K562 (cell line): ENCODE measurements around the gene FAM81B. TPM values are rescaled to one million over a fixed set of nuclear protein-coding genes. Genes with fewer than 3 reads are reported as not detected.

Experiments
- ATAC-seq: fragments of 200-7000 bp; cut with Tn5 transposase; 3 replicates; pipeline ENCODE4 v1.9.1; 2020; ENCODE audit warnings: moderate library complexity
- BruUV-seq: library from RNA; stranded (reverse); fragments of 400-500 nt; replicated peaks from 2 replicates; lab custom pipeline; 2021; lab: Mats Ljungman, UMichigan
- CTCF ChIA-PET: fragments of 300-600 bp; formaldehyde crosslinking; extraction: SDS; loops from one replicate; lab custom pipeline; 2021; ENCODE audit warnings: low intra/inter-chr PET ratio; lab: Yijun Ruan, JAX
- POLR2A ChIA-PET: fragments of 300-600, 350-650 bp; sonication (Branson Sonifier 250); formaldehyde crosslinking; extraction: SDS; loops from one replicate; lab custom pipeline; 2021; ENCODE audit warnings: antibody characterized with exemption, inconsistent platforms; lab: Yijun Ruan, JAX
- DNase-seq, 4 experiments: peaks; one replicate each; pipeline versions ENCODE4 v3.0.0 to v3.0.0-alpha.2; 2011 to 2018; ENCODE audit warnings: low spot score in 3 of 4, mixed read lengths in 3 of 4; ENCODE audit errors: extremely low read depth in 1 of 4
- FAIRE-seq: peaks from 2 replicates; lab custom pipeline; 2011; peaks lifted over from hg19 to GRCh38; lab: Jason Lieb, UNC
- H2AFZ ChIP-seq: 2 replicates; pipeline ENCODE4 v1.6.0; 2011; ENCODE audit warnings: low read depth, low read length, control low read depth, inconsistent platforms
- H3K27ac ChIP-seq: fragments of 200-600 bp; 3 replicates; pipeline ENCODE4 v1.8.0; 2011; ENCODE audit warnings: low read depth, mild to moderate bottlenecking, control low read depth, inconsistent platforms, low read length, moderate library complexity, mixed read lengths; ENCODE audit errors: extremely low read depth
- H3K27me3 ChIP-seq, 2 experiments: fragments of 300-600 bp in 1 of 2; 2 replicates in 1 of 2; 3 replicates in 1 of 2; pipeline versions ENCODE4 v1.6.0 to v1.8.0; 2011; ENCODE audit warnings: inconsistent platforms in 2 of 2, low read length in 2 of 2, mild to moderate bottlenecking in 1 of 2, mixed read lengths in 1 of 2, moderate library complexity in 1 of 2; ENCODE audit not compliant: control insufficient read depth in 2 of 2, insufficient read depth in 2 of 2
- H3K36me3 ChIP-seq: fragments of 300-600 bp; 3 replicates; pipeline ENCODE4 v1.8.0; 2011; ENCODE audit warnings: mild to moderate bottlenecking, low read length, inconsistent platforms; ENCODE audit not compliant: control insufficient read depth, insufficient read depth
- H3K4me1 ChIP-seq, 2 experiments: fragments of 200-600 bp in 1 of 2; replicated peaks in 1 of 2; 2 replicates in 1 of 2; 3 replicates in 1 of 2; pipeline versions ENCODE4 v1.5.1 to v1.8.0; 2011; ENCODE audit warnings: inconsistent platforms in 2 of 2, low read length in 2 of 2, mild to moderate bottlenecking in 1 of 2, mixed read lengths in 1 of 2, moderate library complexity in 1 of 2; ENCODE audit not compliant: control insufficient read depth in 2 of 2, insufficient read depth in 2 of 2
- H3K4me2 ChIP-seq: 2 replicates; pipeline ENCODE4 v1.6.1; 2011; ENCODE audit warnings: low read length, control low read depth, inconsistent platforms, mixed read lengths; ENCODE audit not compliant: insufficient read depth
- H3K4me3 ChIP-seq: fragments of 200-600 bp; sonication (generic), shearing (Covaris generic); 2 replicates; pipeline ENCODE4 v1.5.1; 2016; ENCODE audit warnings: control low read depth, inconsistent platforms
- H3K79me2 ChIP-seq: fragments of 200-600 bp; 3 replicates; pipeline ENCODE4 v1.8.0; 2011; ENCODE audit warnings: low read length, inconsistent platforms; ENCODE audit not compliant: control insufficient read depth, insufficient read depth
- H3K9ac ChIP-seq, 2 experiments: 2 replicates each; pipeline versions ENCODE4 v1.6.0 to v1.6.1; 2011; ENCODE audit warnings: low read depth in 2 of 2, low read length in 2 of 2, control low read depth in 1 of 2, inconsistent platforms in 1 of 2, mild to moderate bottlenecking in 1 of 2, mixed read lengths in 1 of 2; ENCODE audit not compliant: insufficient read depth in 1 of 2
- H3K9me1 ChIP-seq: one replicate; pipeline ENCODE4 v1.6.0; 2011; ENCODE audit warnings: inconsistent platforms, mild to moderate bottlenecking, low read length, moderate library complexity; ENCODE audit not compliant: control insufficient read depth, insufficient read depth
- H3K9me3 ChIP-seq: replicated peaks from 2 replicates; pipeline ENCODE4 v1.5.1; 2011; ENCODE audit warnings: low read depth, low read length, inconsistent platforms; ENCODE audit not compliant: control insufficient read depth, insufficient read depth
- H4K20me1 ChIP-seq: replicated peaks from 2 replicates; pipeline ENCODE4 v1.6.1; 2011; ENCODE audit warnings: low read length, inconsistent platforms, mixed read lengths; ENCODE audit not compliant: control insufficient read depth, insufficient read depth
- BDP1 ChIP-seq: IDR thresholded peaks from 3 replicates; pipeline ENCODE4 v1.6.1; 2011; ENCODE audit not compliant: insufficient read length, insufficient read depth
- CHD4 ChIP-seq: fragments of 200-600 bp; sonication (generic); IDR thresholded peaks from 3 replicates; pipeline ENCODE4 v1.6.1; 2012; ENCODE audit warnings: low read depth, mild to moderate bottlenecking, mixed read lengths, low read length, inconsistent platforms; ENCODE audit not compliant: insufficient read depth, insufficient replicate concordance, poor library complexity, severe bottlenecking
- ETV6 ChIP-seq, 3 experiments: fragments of 150-350 bp in 1 of 3; sonication (generic) in 1 of 3; formaldehyde crosslinking in 1 of 3; IDR thresholded peaks; 2 replicates each; pipeline versions ENCODE4 v1.6.1 to v1.8.0; 2014 to 2022; ENCODE audit warnings: borderline replicate concordance in 2 of 3, low read depth in 2 of 3, antibody characterized with exemption in 1 of 3, low read length in 1 of 3, mild to moderate bottlenecking in 1 of 3, missing genetic modification reagents in 1 of 3
- FOXP1 ChIP-seq: sonication (generic); formaldehyde crosslinking; IDR thresholded peaks from 2 replicates; pipeline ENCODE4 v1.8.0; 2022; ENCODE audit warnings: mild to moderate bottlenecking, missing genetic modification reagents
- MEF2D ChIP-seq: conservative IDR thresholded peaks from 2 replicates; pipeline ENCODE4 v1.6.1; 2016; ENCODE audit warnings: low read depth, missing genetic modification characterization, missing compliant biosample characterization
- MEIS2 ChIP-seq: fragments of 450-650 bp; IDR thresholded peaks from 2 replicates; pipeline ENCODE4 v1.6.1; 2014; ENCODE audit warnings: mild to moderate bottlenecking; ENCODE audit not compliant: partially characterized antibody
- MNT ChIP-seq, 2 experiments: fragments of 450-650 bp; conservative IDR thresholded peaks; 2 replicates each; pipeline ENCODE4 v1.6.1; 2017; ENCODE audit warnings: mild to moderate bottlenecking in 2 of 2, moderate library complexity in 2 of 2
- NR1H2 ChIP-seq: sonication (generic); formaldehyde crosslinking; IDR thresholded peaks from 2 replicates; pipeline ENCODE4 v1.4.0; 2020; ENCODE audit warnings: mild to moderate bottlenecking, missing genetic modification reagents
- PBX2 ChIP-seq, 2 experiments: IDR thresholded peaks in 1 of 2; conservative IDR thresholded peaks in 1 of 2; 2 replicates each; pipeline ENCODE4 v1.6.1; 2016; ENCODE audit warnings: low read depth in 2 of 2, mild to moderate bottlenecking in 1 of 2, missing compliant biosample characterization in 1 of 2, missing genetic modification characterization in 1 of 2, moderate library complexity in 1 of 2
- PPARD ChIP-seq: fragments of 250-450 bp; sonication (Bioruptor Pico); IDR thresholded peaks from 2 replicates; pipeline ENCODE4 v1.8.0; 2022; ENCODE audit warnings: inconsistent platforms, mild to moderate bottlenecking, moderate library complexity
- SP2 ChIP-seq: IDR thresholded peaks from 2 replicates; pipeline ENCODE4 v1.6.1; 2011; ENCODE audit warnings: mild to moderate bottlenecking, low read depth, low read length, moderate library complexity; ENCODE audit not compliant: poor library complexity, severe bottlenecking; ENCODE audit errors: extremely low read depth
- STAT5B ChIP-seq: fragments of 250-450 bp; sonication (Bioruptor Pico); IDR thresholded peaks from 2 replicates; pipeline ENCODE4 v1.8.0; 2021; ENCODE audit warnings: mild to moderate bottlenecking, inconsistent platforms
- U2AF1 ChIP-seq: fragments of 200-400 bp; formaldehyde crosslinking; optimal IDR thresholded peaks from 2 replicates; pipeline ENCODE3; 2017; ENCODE audit warnings: mild to moderate bottlenecking, low read depth, low read length, moderate library complexity
- ZNF740 ChIP-seq, 3 experiments: fragments of 200-800 bp in 1 of 3; sonication (Bioruptor generic) in 1 of 3; sonication (generic) in 1 of 3; formaldehyde crosslinking in 1 of 3; IDR thresholded peaks; 2 replicates each; pipeline versions ENCODE4 v1.6.1 to v1.8.0; 2016 to 2022; ENCODE audit warnings: mild to moderate bottlenecking in 2 of 3, missing compliant biosample characterization in 2 of 3, missing genetic modification characterization in 2 of 3, missing genetic modification reagents in 1 of 3
- WGBS: fragments of 100-300 bp; shearing (Covaris generic); methylation state at CpG from one replicate; pipeline ENCODE4 v1.1.6; 2016; ENCODE audit warnings: low coverage, mixed read lengths; ENCODE audit not compliant: insufficient coverage; ENCODE audit errors: missing lambda C conversion rate; 5-methylcytosine and 5-hydroxymethylcytosine counted together
- in situ Hi-C: fragments of 300-500 bp; cut with MboI; formaldehyde crosslinking; loops from 4 replicates; pipeline ENCODE4 v1.15.0; 2018; ENCODE audit warnings: inconsistent platforms, mixed read lengths
- intact Hi-C: fragments of 100-400 bp; cut with micrococcal nuclease; formaldehyde crosslinking; loops from 2 replicates; pipeline ENCODE4 v1.14.2; 2022
- polyA plus RNA-seq, 8 experiments: library from polyadenylated mRNA; depleted of rRNA in 4 of 8; stranded (reverse) in 5 of 8; unstranded in 3 of 8; fragments of >200 nt; fragmentation: Nextera tagmentation in 2 of 8; fragmentation: Illumina TruSeq in 1 of 8; extraction: Ambion mirVana in 2 of 8; extraction: Trizol in 1 of 8; gene quantifications; 2 replicates each; pipeline versions ENCODE4 v1.2.1 to v1.2.3, GENCODE V29; 2011 to 2014; ENCODE audit warnings: inconsistent platforms in 1 of 8, missing spikeins in 1 of 8
- total RNA-seq, 7 experiments: library from RNA; depleted of rRNA in 6 of 7; stranded (reverse); fragments of >200 nt in 6 of 7; fragmentation: Illumina TruSeq in 2 of 7; extraction: Trizol in 2 of 7; gene quantifications; 2 replicates each; pipeline versions ENCODE4 v1.2.1 to v1.2.3, GENCODE V29; 2011 to 2021; ENCODE audit warnings: low replicate concordance in 1 of 7

FAM81B gene
- total and polyA plus RNA-seq, 9 of the 15 experiments (the other 6 are each of a cell fraction or from before 2014, with no cell fraction given): 0.08 to 0.64 (median 0.25) TPM; not detected in 2

GRCh38 chr5:95398989-95399388 lies 7.8 kb downstream of the FAM81B start (continued):
- TF ChIP-seq ZNF740 (CRISPR knock-in tag; IDR thresholded peaks at IDR 0.05) (no peak), ZNF740 (tag; IDR thresholded peaks at IDR 0.05) (no peak), PBX2 (CRISPR knock-in tag; IDR thresholded peaks at IDR 0.05; ENCODE audit: low read depth) (no peak), PBX2 (tag; conservative IDR thresholded peaks at IDR 0.05; ENCODE audit: low read depth) (peak; percentile 56), MEIS2 (peak; percentile 8), SP2 (no peak), U2AF1 (no peak)

GRCh38 chr5:95401626-95402025 lies 10.5 kb downstream of the FAM81B start:
- no peak overlapping the region for H2AFZ ChIP-seq
- H4K20me1 ChIP-seq: no peaks in the 10 kb centered on the region
- POLR2A ChIA-PET: no interaction called here
- 1% methylated on average over 3 of the region's 3 CpGs for WGBS
- FAIRE-seq (no peak), DNase-seq (no peak), ATAC-seq (no peak)
- H3K27ac ChIP-seq: no peak overlapping the region
- in situ Hi-C loops (no loop called here), intact Hi-C loops (no loop called here)
- no peaks in the 10 kb centered on the region for H3K36me3 ChIP-seq
- peaks cover 0 to 8% of the 10 kb centered on the region in 2 experiments; a peak in 2 of 5 replicates for H3K27me3 ChIP-seq
- no peaks in the 10 kb centered on the region for H3K4me1 ChIP-seq
- H3K9me1 ChIP-seq: no peaks in the 10 kb centered on the region
- BruUV-seq: no TSS peak
- no peak overlapping the region for H3K9ac ChIP-seq
- H3K4me2 ChIP-seq: no peak overlapping the region
- CTCF ChIA-PET: no interaction called here
- H3K4me3 ChIP-seq: no peak overlapping the region
- H3K79me2 ChIP-seq: no peaks in the 10 kb centered on the region
- H3K9me3 ChIP-seq: no peaks in the 10 kb centered on the region
- TF ChIP-seq ETV6 (IDR thresholded peaks at IDR 0.05; ENCODE audit: borderline replicate concordance in 1 of 2, low read depth in 2 of 2, low read length in 1 of 2) (no peak), ETV6 (CRISPR knock-in tag; IDR thresholded peaks at IDR 0.05; ENCODE audit: borderline replicate concordance) (no peak), FOXP1 (CRISPR knock-in tag) (no peak), STAT5B (CRISPR knock-in tag) (no peak), NR1H2 (no peak), BDP1 (no peak), MNT (conservative IDR thresholded peaks at IDR 0.05) (no peak), PPARD (CRISPR knock-in tag) (no peak), MEF2D (tag) (no peak), CHD4 (no peak)
